ENCODE measurements around the gene ADARB2. TPM values are rescaled to one million over a fixed set of nuclear protein-coding genes. Genes with fewer than 3 reads are reported as not detected.

Gene ADARB2
- total and polyA plus RNA-seq, 2 experiments from 2014 or later: 1.6 to 3.1 TPM

DNA sequence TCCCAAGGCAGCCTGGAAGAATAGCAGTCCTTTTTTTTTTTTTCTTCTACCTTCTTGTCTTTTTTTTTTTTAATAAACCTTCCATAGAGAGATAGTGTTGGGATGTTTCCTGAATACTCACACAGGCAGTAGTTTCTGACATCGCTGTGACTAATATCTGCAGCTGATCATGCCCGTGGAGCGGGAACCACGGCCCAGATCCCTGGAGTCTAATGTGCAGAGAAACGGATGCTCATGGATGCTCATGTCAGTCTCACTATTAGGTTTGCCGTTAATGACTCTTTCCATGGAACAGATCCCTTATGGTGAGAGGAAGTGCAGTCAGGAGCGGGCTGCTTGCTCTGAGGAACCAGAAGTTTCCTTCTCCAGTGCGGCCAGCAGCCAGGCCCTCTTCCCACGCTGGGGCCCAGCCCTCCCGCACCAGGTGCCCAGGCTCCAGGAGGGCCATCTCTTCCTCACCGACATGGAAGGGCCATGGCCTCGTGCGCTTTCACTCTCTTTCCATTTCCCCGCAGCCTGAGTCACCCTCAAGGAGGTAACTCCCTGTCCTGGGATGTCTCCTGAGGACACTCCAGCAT is 548.7 kb downstream of the ADARB2 start:
- Histone ChIP-seq H3K9me3 (ENCODE audit: low read depth) (no peaks in the 10 kb centered on the region), H3K36me3 (no peaks in the 10 kb centered on the region), H3K27ac (no peak overlapping the region), H3K4me3 (no peak overlapping the region), H3K27me3 (no peaks in the 10 kb centered on the region), H3K4me1 (ENCODE audit: low read depth) (no peaks in the 10 kb centered on the region)
- TF ChIP-seq, protein P1, sequence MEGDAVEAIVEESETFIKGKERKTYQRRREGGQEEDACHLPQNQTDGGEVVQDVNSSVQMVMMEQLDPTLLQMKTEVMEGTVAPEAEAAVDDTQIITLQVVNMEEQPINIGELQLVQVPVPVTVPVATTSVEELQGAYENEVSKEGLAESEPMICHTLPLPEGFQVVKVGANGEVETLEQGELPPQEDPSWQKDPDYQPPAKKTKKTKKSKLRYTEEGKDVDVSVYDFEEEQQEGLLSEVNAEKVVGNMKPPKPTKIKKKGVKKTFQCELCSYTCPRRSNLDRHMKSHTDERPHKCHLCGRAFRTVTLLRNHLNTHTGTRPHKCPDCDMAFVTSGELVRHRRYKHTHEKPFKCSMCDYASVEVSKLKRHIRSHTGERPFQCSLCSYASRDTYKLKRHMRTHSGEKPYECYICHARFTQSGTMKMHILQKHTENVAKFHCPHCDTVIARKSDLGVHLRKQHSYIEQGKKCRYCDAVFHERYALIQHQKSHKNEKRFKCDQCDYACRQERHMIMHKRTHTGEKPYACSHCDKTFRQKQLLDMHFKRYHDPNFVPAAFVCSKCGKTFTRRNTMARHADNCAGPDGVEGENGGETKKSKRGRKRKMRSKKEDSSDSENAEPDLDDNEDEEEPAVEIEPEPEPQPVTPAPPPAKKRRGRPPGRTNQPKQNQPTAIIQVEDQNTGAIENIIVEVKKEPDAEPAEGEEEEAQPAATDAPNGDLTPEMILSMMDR (IDR thresholded peaks at IDR 0.05; ENCODE audit: low read depth, low read length): no peak
- no peak for DNase-seq (ENCODE audit: low read depth in 1 of 2, low spot score in 1 of 2)

DNA sequence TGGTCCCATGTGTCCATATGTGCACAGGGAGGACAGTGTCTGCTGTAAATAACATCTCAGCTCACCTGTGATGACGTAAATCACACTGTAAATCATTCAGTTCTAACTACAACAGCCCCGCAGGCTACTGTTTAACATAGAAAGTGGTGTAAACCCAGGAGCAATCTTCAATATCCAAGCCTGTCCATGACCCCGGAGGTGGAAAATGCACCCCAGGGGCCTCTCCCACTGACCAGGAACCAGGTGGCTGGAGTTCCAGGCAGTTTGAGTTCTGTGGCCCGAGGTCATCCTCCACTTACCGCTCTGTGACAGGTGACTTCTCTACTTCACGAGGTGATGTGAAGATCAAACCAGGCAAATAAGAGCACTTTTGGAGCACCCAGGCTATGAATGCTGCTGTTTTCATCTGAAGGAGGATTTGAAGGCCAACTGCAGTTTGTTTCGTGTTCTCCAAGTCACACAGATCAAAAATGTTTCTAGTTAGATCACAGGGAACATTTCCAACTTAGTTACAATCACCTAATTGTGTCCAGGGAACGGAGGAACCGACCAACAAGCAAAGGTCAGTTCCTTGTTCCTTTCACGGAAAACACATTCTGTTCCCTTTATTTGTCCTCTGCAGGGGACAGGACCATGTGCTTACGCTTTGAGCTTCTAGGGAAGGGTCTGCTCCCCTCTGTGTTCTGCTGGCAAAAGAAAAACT is 549.3 kb downstream of the ADARB2 start:
- H3K9me3 ChIP-seq (ENCODE audit: low read depth): no peaks in the 10 kb centered on the region
- no peak overlapping the region for H3K27ac ChIP-seq
- no peak for DNase-seq (ENCODE audit: low read depth in 1 of 2, low spot score in 1 of 2)
- H3K4me1 ChIP-seq (ENCODE audit: low read depth): no peaks in the 10 kb centered on the region
- TF ChIP-seq, protein P1 (IDR thresholded peaks at IDR 0.05; ENCODE audit: low read depth, low read length): no peak
- no peaks in the 10 kb centered on the region for H3K36me3 ChIP-seq
- no peak overlapping the region for H3K4me3 ChIP-seq
- H3K27me3 ChIP-seq: no peaks in the 10 kb centered on the region

DNA sequence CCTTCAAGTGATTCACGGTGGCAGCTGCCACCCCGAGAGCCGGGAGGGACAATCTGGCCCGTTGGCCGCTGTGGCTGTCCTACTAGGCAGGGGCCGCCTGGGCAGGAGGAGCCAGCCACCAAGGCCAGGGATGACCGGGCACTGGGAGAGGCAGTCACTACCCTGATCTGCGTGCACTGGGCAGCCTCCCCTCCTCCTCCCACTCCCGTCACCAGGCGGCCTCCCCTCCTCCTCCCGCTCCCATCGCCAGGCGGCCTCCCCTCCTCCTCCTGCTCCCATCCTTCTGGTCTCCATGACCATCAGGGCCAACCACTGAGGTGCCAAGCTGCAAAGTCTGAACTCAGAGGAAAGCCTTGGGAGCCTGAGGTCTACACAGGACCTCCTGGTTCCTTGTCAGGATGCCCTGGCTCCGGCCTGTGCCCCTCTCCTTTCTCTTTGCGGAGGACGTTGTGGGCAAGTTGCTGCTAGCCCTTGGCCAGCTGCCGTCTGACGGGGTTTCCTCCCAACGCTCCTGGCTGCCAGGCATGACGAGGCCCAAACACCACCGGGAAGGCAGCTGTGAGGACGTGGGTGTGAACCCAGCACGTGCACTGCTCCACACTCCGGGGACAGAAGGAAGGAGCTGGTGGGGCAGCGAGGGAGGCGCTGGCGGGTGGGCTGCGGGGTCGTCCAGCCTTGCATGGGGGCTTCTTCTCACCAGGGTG is 550.0 kb downstream of the ADARB2 start:
- TF ChIP-seq, protein P1 (IDR thresholded peaks at IDR 0.05; ENCODE audit: low read depth, low read length): no peak
- Histone ChIP-seq H3K4me1 (ENCODE audit: low read depth) (no peaks in the 10 kb centered on the region), H3K4me3 (no peak overlapping the region), H3K27ac (no peak overlapping the region), H3K27me3 (no peaks in the 10 kb centered on the region), H3K9me3 (ENCODE audit: low read depth) (no peaks in the 10 kb centered on the region), H3K36me3 (no peaks in the 10 kb centered on the region)
- DNase-seq (ENCODE audit: low read depth in 1 of 2, low spot score in 1 of 2): no peak

DNA sequence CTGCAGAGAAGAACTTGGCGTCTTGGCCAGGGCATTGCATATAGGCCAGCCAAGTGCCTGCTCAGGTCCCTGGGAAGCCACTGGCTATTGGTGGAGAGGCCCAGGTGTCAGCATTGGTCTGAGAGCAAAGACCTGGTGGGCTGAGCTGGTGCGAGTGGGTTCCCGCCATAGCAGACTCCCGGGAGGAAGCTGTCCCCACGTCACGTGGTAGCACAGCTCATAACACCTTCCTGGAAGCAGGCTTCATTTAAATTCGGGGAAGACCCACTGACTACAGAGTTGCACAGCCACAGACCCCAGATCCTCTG is 550.7 kb downstream of the ADARB2 start:
- no peaks in the 10 kb centered on the region for H3K4me1 ChIP-seq (ENCODE audit: low read depth)
- no peak for DNase-seq (ENCODE audit: low read depth in 1 of 2, low spot score in 1 of 2)
- no peaks in the 10 kb centered on the region for H3K9me3 ChIP-seq (ENCODE audit: low read depth)
- H3K27ac ChIP-seq: no peak overlapping the region
- no peaks in the 10 kb centered on the region for H3K36me3 ChIP-seq
- H3K27me3 ChIP-seq: no peaks in the 10 kb centered on the region
- TF ChIP-seq, protein P1 (IDR thresholded peaks at IDR 0.05; ENCODE audit: low read depth, low read length): no peak
- no peak overlapping the region for H3K4me3 ChIP-seq

DNA sequence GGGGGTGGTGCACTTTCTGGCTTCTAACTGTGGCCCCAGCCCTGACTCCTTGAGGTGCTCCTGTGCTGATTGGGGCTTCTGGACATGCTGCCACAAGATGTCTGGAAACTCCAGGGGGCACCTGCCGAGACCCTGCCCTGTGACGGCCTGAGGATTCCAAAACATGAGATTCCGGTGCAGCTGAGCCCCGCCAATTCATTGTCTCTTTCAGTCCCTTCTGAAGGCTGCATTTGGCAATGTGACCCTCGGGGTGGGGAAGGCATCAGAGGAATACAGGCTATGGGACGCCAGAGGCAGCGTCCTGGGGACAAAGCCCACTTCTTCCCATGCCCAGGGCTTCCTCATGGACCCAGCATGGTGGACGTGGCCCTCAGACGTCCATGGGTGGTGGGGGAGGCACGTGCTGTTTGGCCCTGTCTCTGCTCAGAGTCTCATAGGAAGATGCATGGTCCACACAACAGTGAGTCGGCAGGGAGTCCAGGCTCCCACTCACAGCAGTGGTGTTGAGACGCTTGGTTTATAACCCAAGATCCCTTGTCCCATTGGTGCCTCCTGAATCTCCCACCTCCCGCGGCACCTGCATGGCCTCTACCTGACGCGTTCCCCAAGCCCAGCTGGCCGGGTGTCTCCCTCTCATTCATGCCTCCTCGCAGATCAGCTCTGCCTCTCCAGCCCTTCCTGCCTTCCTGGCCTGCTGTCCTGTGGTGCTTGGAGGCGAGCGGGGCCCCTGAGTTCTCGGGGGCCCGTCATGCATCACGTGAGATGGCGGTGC is 551.2 kb downstream of the ADARB2 start:
- TF ChIP-seq, protein P1 (IDR thresholded peaks at IDR 0.05; ENCODE audit: low read depth, low read length): no peak
- no peak for DNase-seq (ENCODE audit: low read depth in 1 of 2, low spot score in 1 of 2)
- H3K27ac ChIP-seq: no peak overlapping the region

More for the DNA sequence above, 551.2 kb downstream of the ADARB2 start:
- Histone ChIP-seq H3K4me1 (ENCODE audit: low read depth) (no peaks in the 10 kb centered on the region), H3K27me3 (no peaks in the 10 kb centered on the region), H3K36me3 (no peaks in the 10 kb centered on the region), H3K4me3 (no peak overlapping the region), H3K9me3 (ENCODE audit: low read depth) (no peaks in the 10 kb centered on the region)
